ENCODE measurements around the gene CASTOR2.

DNA sequence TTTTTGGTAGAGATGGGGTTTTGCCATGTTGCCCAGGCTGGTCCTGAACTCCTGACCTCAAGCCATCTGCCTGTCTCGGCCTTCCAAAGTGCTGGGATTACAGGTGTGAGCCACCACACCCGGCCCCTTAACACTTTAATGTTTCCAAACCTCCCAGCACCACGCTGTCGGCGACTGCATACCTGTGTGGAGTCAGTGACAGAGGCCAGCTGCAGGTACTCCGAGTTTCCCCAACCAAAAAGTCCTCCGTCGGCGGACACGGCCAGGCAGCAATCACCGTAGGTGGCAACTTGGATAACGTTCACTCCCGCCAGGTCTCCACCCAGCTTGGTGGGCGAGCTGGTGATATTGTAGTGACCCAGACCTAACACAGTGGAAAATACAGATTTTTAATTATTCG, 93.9 kb downstream of the CASTOR2 start:
- TF ChIP-seq POLR2A (IDR thresholded peaks at IDR 0.05): no peak
- TF ChIP-seq, protein P1, sequence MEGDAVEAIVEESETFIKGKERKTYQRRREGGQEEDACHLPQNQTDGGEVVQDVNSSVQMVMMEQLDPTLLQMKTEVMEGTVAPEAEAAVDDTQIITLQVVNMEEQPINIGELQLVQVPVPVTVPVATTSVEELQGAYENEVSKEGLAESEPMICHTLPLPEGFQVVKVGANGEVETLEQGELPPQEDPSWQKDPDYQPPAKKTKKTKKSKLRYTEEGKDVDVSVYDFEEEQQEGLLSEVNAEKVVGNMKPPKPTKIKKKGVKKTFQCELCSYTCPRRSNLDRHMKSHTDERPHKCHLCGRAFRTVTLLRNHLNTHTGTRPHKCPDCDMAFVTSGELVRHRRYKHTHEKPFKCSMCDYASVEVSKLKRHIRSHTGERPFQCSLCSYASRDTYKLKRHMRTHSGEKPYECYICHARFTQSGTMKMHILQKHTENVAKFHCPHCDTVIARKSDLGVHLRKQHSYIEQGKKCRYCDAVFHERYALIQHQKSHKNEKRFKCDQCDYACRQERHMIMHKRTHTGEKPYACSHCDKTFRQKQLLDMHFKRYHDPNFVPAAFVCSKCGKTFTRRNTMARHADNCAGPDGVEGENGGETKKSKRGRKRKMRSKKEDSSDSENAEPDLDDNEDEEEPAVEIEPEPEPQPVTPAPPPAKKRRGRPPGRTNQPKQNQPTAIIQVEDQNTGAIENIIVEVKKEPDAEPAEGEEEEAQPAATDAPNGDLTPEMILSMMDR (IDR thresholded peaks at IDR 0.05): no peak
- TF ChIP-seq EP300 (IDR thresholded peaks at IDR 0.05): no peak

All from suprapubic skin (tissue), 3 donors.